HG03175 (cell line): ENCODE measurements around the gene RPN2.

Experiments
- ATAC-seq: cut with Tn5 transposase; IDR thresholded peaks from one replicate; pipeline ENCODE4 v1.9.1; 2021; ENCODE audit warnings: mild to moderate bottlenecking, moderate library complexity; ENCODE audit not compliant: unreplicated experiment

RPN2 gene

GRCh38 chr20:37238935-37239451, 59.9 kb downstream of the RPN2 start:
- no peak for ATAC-seq

- ATAC-seq: no peak
These were observed 61.4 kb downstream of the RPN2 start for GRCh38 chr20:37240337-37241067.

GRCh38 chr20:37242503-37242902, 63.4 kb downstream of the RPN2 start:
- no peak for ATAC-seq

- no peak for ATAC-seq
These were observed 64.2 kb downstream of the RPN2 start for GRCh38 chr20:37243076-37243936.

GRCh38 chr20:37243937-37244571, 64.9 kb downstream of the RPN2 start:
- ATAC-seq: no peak

- ATAC-seq: no peak
These were observed 65.4 kb downstream of the RPN2 start for GRCh38 chr20:37244572-37244957.

- ATAC-seq: no peak
These were observed 66.4 kb downstream of the RPN2 start for GRCh38 chr20:37245216-37246150.

GRCh38 chr20:37246736-37247135, 67.6 kb downstream of the RPN2 start:
- no peak for ATAC-seq

- no peak for ATAC-seq
These were observed 68.4 kb downstream of the RPN2 start for GRCh38 chr20:37247547-37247946.

GRCh38 chr20:37249304-37249703, 70.2 kb downstream of the RPN2 start:
- no peak for ATAC-seq

GRCh38 chr20:37251825-37252477, 72.8 kb downstream of the RPN2 start:
- no peak for ATAC-seq

- ATAC-seq: no peak
These were observed 74.0 kb downstream of the RPN2 start for GRCh38 chr20:37253087-37253486.

GRCh38 chr20:37254114-37254878, 75.2 kb downstream of the RPN2 start:
- ATAC-seq: no peak

GRCh38 chr20:37256286-37256685, 77.2 kb downstream of the RPN2 start:
- no peak for ATAC-seq

- ATAC-seq: no peak
These were observed 78.4 kb downstream of the RPN2 start for GRCh38 chr20:37257530-37257929.

- no peak for ATAC-seq
These were observed 78.9 kb downstream of the RPN2 start for GRCh38 chr20:37257988-37258387.

- ATAC-seq: no peak
These were observed 79.9 kb downstream of the RPN2 start for GRCh38 chr20:37259031-37259430.

GRCh38 chr20:37259865-37260264, 80.7 kb downstream of the RPN2 start:
- no peak for ATAC-seq

GRCh38 chr20:37260923-37261322, 81.8 kb downstream of the RPN2 start:
- no peak for ATAC-seq
